ENCODE measurements around the gene AXIN1. TPM values are rescaled to one million over a fixed set of nuclear protein-coding genes. Genes with fewer than 3 reads are reported as not detected.

The AXIN1 gene
- total RNA-seq, 1 donor from 2014 or later: 30.6 TPM

- DNase-seq (ENCODE audit: extremely low spot score, unreplicated experiment): no peak
- TF ChIP-seq CTCF (conservative IDR thresholded peaks at IDR 0.05): no peak
- no peaks in the 10 kb centered on the region for H3K9me3 Mint-ChIP-seq
- H3K27me3 Mint-ChIP-seq: no peaks in the 10 kb centered on the region
- peaks cover under 1% of the 10 kb centered on the region for H3K36me3 Mint-ChIP-seq
- H3K4me1 Mint-ChIP-seq (ENCODE audit: unreplicated experiment): no peaks in the 10 kb centered on the region
- H3K27ac Mint-ChIP-seq: no peak overlapping the region
- no peak overlapping the region for H3K4me3 Mint-ChIP-seq
Measured at GRCh38 chr16:291539-291938, 61.0 kb downstream of the AXIN1 start.

DNA sequence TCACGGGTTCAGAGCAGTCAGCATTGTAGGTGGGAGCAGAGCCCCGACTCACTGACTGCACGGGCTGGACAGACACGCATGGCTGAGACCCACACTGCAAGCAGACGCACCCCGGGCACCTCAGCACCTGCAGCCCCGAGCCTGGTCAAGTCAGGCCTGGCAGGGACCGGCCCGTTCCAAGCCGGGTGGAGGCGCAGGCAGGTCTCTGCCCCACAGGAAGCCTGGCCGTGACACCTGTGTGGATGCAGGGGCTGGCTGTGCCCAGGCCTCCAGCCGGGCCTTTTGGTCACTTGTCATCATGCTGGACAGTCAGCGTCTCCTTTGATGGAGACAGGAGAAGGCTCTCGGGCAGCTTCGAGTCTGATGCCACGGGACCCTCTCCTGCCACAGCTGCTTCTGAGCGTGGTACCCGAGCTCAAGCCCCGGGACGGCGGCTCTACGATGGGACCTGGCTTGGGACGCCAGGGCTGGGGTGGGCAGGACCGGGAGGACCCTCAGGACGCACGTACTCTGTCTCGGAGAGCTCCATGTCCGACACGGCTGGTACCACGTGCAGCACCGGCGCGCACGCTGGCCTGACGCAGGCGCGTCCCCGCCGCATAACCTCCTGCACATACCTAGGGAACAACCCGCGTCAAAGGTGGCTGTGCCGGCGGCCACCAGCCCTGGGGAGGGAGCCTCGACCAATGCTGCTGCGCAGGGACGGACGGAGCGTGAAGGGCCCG is 61.7 kb downstream of the AXIN1 start:
- Mint-ChIP-seq H3K27ac (no peak overlapping the region), H3K27me3 (no peaks in the 10 kb centered on the region), H3K36me3 (peaks cover 3% of the 10 kb centered on the region), H3K9me3 (no peaks in the 10 kb centered on the region), H3K4me1 (ENCODE audit: unreplicated experiment) (no peaks in the 10 kb centered on the region), H3K4me3 (no peak overlapping the region)
- DNase-seq (ENCODE audit: extremely low spot score, unreplicated experiment): no peak
- TF ChIP-seq CTCF (conservative IDR thresholded peaks at IDR 0.05): no peak

GRCh38 chr16:290015-290680 is 62.4 kb downstream of the AXIN1 start:
- Mint-ChIP-seq H3K27ac (no peak overlapping the region), H3K4me1 (ENCODE audit: unreplicated experiment) (no peaks in the 10 kb centered on the region), H3K36me3 (peaks cover 3% of the 10 kb centered on the region), H3K4me3 (no peak overlapping the region), H3K9me3 (no peaks in the 10 kb centered on the region), H3K27me3 (no peaks in the 10 kb centered on the region)
- no peak for TF ChIP-seq CTCF (conservative IDR thresholded peaks at IDR 0.05)
- no peak for DNase-seq (ENCODE audit: extremely low spot score, unreplicated experiment)

DNA sequence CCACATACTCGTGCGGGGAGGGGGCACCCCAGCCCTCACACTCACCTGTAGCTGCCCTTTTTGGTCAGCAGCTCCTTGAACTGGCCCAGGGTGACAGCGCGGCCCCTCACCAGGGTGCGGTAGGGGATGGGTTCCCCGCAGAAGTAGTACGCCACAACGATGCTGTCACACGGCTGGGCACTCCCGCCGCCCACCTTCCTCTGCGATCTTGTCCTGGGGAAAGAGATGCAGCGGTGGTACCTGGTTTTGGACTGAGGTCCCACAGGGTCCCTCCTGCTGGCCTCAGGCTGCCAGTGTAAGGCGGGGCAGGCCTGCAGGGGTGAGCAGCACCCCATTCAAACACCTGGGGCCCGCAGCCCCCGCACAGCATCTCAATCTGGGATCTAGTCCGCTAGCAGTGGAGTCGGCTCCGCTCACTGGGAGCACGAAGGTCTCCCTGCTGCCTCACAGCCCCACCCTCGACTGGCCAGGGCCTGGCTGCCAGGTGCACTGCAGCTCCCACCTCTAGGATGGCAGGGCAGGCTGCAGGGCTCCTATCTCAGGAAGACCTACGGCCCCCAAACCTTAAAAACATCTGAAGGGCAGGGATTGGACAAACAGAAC is 63.0 kb downstream of the AXIN1 start:
- H3K27ac Mint-ChIP-seq: no peak overlapping the region
- H3K9me3 Mint-ChIP-seq: no peaks in the 10 kb centered on the region
- no peak overlapping the region for H3K4me3 Mint-ChIP-seq
- H3K4me1 Mint-ChIP-seq (ENCODE audit: unreplicated experiment): no peaks in the 10 kb centered on the region
- H3K27me3 Mint-ChIP-seq: no peaks in the 10 kb centered on the region
- peaks cover 3% of the 10 kb centered on the region for H3K36me3 Mint-ChIP-seq
- no peak for DNase-seq (ENCODE audit: extremely low spot score, unreplicated experiment)
- TF ChIP-seq CTCF (conservative IDR thresholded peaks at IDR 0.05): no peak

- no peaks in the 10 kb centered on the region for H3K9me3 Mint-ChIP-seq
- H3K4me3 Mint-ChIP-seq: no peak overlapping the region
- no peak overlapping the region for H3K27ac Mint-ChIP-seq
- no peaks in the 10 kb centered on the region for H3K4me1 Mint-ChIP-seq (ENCODE audit: unreplicated experiment)
- peaks cover 3% of the 10 kb centered on the region for H3K36me3 Mint-ChIP-seq
- no peak for DNase-seq (ENCODE audit: extremely low spot score, unreplicated experiment)
- no peak for TF ChIP-seq CTCF (conservative IDR thresholded peaks at IDR 0.05)
- no peaks in the 10 kb centered on the region for H3K27me3 Mint-ChIP-seq
Measured at GRCh38 chr16:287981-288920, 64.3 kb downstream of the AXIN1 start.

Measured in type B pancreatic cell (in vitro differentiated cells).